Measurements from ENCODE around the gene ZNF764. TPM values are rescaled to one million over a fixed set of nuclear protein-coding genes. Genes with fewer than 3 reads are reported as not detected.

The ZNF764 gene
- total RNA-seq, 1 donor from 2014 or later, result 39.0 TPM

GRCh38 chr16:30552956-30553355 is 5.2 kb downstream of the ZNF764 start:
- Mint-ChIP-seq H3K27ac (ENCODE audit: unreplicated experiment) (no peak overlapping the region), H3K4me3 (ENCODE audit: unreplicated experiment) (no peak overlapping the region), H3K9me3 (ENCODE audit: unreplicated experiment) (peaks cover 9% of the 10 kb centered on the region), H3K4me1 (ENCODE audit: low read depth, unreplicated experiment) (peaks cover 10% of the 10 kb centered on the region), H3K27me3 (ENCODE audit: unreplicated experiment) (peaks cover 8% of the 10 kb centered on the region), H3K36me3 (ENCODE audit: unreplicated experiment) (peaks cover 11% of the 10 kb centered on the region)
- DNase-seq, result no peak
- TF ChIP-seq CTCF (IDR thresholded peaks at IDR 0.05; ENCODE audit: partially characterized antibody, unreplicated experiment), result no peak

GRCh38 chr16:30551781-30552180 is 6.4 kb downstream of the ZNF764 start:
- no peak for TF ChIP-seq CTCF (IDR thresholded peaks at IDR 0.05; ENCODE audit: partially characterized antibody, unreplicated experiment)
- no peak overlapping the region for H3K27ac Mint-ChIP-seq (ENCODE audit: unreplicated experiment)
- H3K36me3 Mint-ChIP-seq (ENCODE audit: unreplicated experiment), result peaks cover 11% of the 10 kb centered on the region
- H3K27me3 Mint-ChIP-seq (ENCODE audit: unreplicated experiment), result peaks cover 10% of the 10 kb centered on the region
- no peak for DNase-seq
- peaks cover 10% of the 10 kb centered on the region for H3K4me1 Mint-ChIP-seq (ENCODE audit: low read depth, unreplicated experiment)
- H3K4me3 Mint-ChIP-seq (ENCODE audit: unreplicated experiment), result no peak overlapping the region
- peaks cover 10% of the 10 kb centered on the region for H3K9me3 Mint-ChIP-seq (ENCODE audit: unreplicated experiment)

GRCh38 chr16:30548416-30549253 is 9.5 kb downstream of the ZNF764 start:
- H3K9me3 Mint-ChIP-seq (ENCODE audit: unreplicated experiment), result peaks cover 5% of the 10 kb centered on the region
- peaks cover 3% of the 10 kb centered on the region for H3K36me3 Mint-ChIP-seq (ENCODE audit: unreplicated experiment)
- H3K27ac Mint-ChIP-seq (ENCODE audit: unreplicated experiment), result no peak overlapping the region
- peaks cover 7% of the 10 kb centered on the region for H3K27me3 Mint-ChIP-seq (ENCODE audit: unreplicated experiment)
- H3K4me3 Mint-ChIP-seq (ENCODE audit: unreplicated experiment), result no peak overlapping the region
- no peaks in the 10 kb centered on the region for H3K4me1 Mint-ChIP-seq (ENCODE audit: low read depth, unreplicated experiment)
- TF ChIP-seq CTCF (IDR thresholded peaks at IDR 0.05; ENCODE audit: partially characterized antibody, unreplicated experiment), result no peak
- no peak for DNase-seq

GRCh38 chr16:30546115-30546514 is 12.1 kb downstream of the ZNF764 start:
- no peak overlapping the region for H3K4me3 Mint-ChIP-seq (ENCODE audit: unreplicated experiment)
- H3K4me1 Mint-ChIP-seq (ENCODE audit: low read depth, unreplicated experiment), result no peaks in the 10 kb centered on the region
- peaks cover 7% of the 10 kb centered on the region for H3K27me3 Mint-ChIP-seq (ENCODE audit: unreplicated experiment)
- peaks cover 5% of the 10 kb centered on the region for H3K9me3 Mint-ChIP-seq (ENCODE audit: unreplicated experiment)
- H3K36me3 Mint-ChIP-seq (ENCODE audit: unreplicated experiment), result no peaks in the 10 kb centered on the region
- no peak overlapping the region for H3K27ac Mint-ChIP-seq (ENCODE audit: unreplicated experiment)
- TF ChIP-seq CTCF (IDR thresholded peaks at IDR 0.05; ENCODE audit: partially characterized antibody, unreplicated experiment), result no peak
- DNase-seq, result no peak

- TF ChIP-seq CTCF (IDR thresholded peaks at IDR 0.05; ENCODE audit: partially characterized antibody, unreplicated experiment), result no peak
- peaks cover 5% of the 10 kb centered on the region for H3K27me3 Mint-ChIP-seq (ENCODE audit: unreplicated experiment)
Observed at GRCh38 chr16:30543067-30543466, 15.1 kb downstream of the ZNF764 start.

More at GRCh38 chr16:30543067-30543466, 15.1 kb downstream of the ZNF764 start:
- Mint-ChIP-seq H3K36me3 (ENCODE audit: unreplicated experiment) (no peaks in the 10 kb centered on the region), H3K4me1 (ENCODE audit: low read depth, unreplicated experiment) (no peaks in the 10 kb centered on the region), H3K9me3 (ENCODE audit: unreplicated experiment) (peaks cover 2% of the 10 kb centered on the region), H3K27ac (ENCODE audit: unreplicated experiment) (no peak overlapping the region), H3K4me3 (ENCODE audit: unreplicated experiment) (no peak overlapping the region)
- no peak for DNase-seq
